Liver (tissue), 9 donors: ENCODE measurements around the gene EXOC2. TPM values are rescaled to one million over a fixed set of nuclear protein-coding genes. Genes with fewer than 3 reads are reported as not detected.

Experiments
- DNase-seq: peaks from one replicate; pipeline ENCODE4 v3.0.0-alpha.2; 2017; ENCODE audit warnings: low spot score
- H3K27ac ChIP-seq, 2 donors: one replicate each; pipeline ENCODE4 v1.7.0; 2013; ENCODE audit warnings: inconsistent platforms in 2 of 2, low read length in 2 of 2, control low read depth in 1 of 2, low read depth in 1 of 2, mild to moderate bottlenecking in 1 of 2
- H3K27me3 ChIP-seq, 4 donors: one replicate each; pipeline versions ENCODE4 v1.6.1 to v1.7.0; 2013; ENCODE audit warnings: low read length in 3 of 4, inconsistent platforms in 1 of 4, mild to moderate bottlenecking in 1 of 4, moderate library complexity in 1 of 4; ENCODE audit not compliant: control insufficient read depth in 4 of 4, insufficient read depth in 4 of 4
- H3K36me3 ChIP-seq, 4 donors: one replicate each; pipeline versions ENCODE4 v1.6.1 to v1.7.0; 2013; ENCODE audit warnings: low read length in 3 of 4, mild to moderate bottlenecking in 3 of 4, low read depth in 1 of 4, moderate library complexity in 1 of 4; ENCODE audit not compliant: control insufficient read depth in 4 of 4, insufficient read depth in 3 of 4
- H3K4me1 ChIP-seq, 4 donors: one replicate each; pipeline versions ENCODE4 v1.6.1 to v1.7.0; 2013; ENCODE audit warnings: low read length in 3 of 4, mild to moderate bottlenecking in 3 of 4, moderate library complexity in 1 of 4; ENCODE audit not compliant: control insufficient read depth in 4 of 4, insufficient read depth in 4 of 4
- H3K4me3 ChIP-seq, 3 donors: one replicate each; pipeline versions ENCODE4 v1.6.1 to v1.7.0; 2013; ENCODE audit warnings: low read length in 3 of 3, control low read depth in 1 of 3, low read depth in 1 of 3, mild to moderate bottlenecking in 1 of 3
- H3K9ac ChIP-seq, 2 donors: one replicate each; pipeline ENCODE4 v1.7.0; 2013; ENCODE audit warnings: low read length in 2 of 2, mild to moderate bottlenecking in 2 of 2, moderate library complexity in 2 of 2, control low read depth in 1 of 2, low read depth in 1 of 2
- H3K9me3 ChIP-seq, 4 donors: one replicate each; pipeline versions ENCODE4 v1.6.1 to v1.7.0; 2013; ENCODE audit warnings: low read length in 3 of 4; ENCODE audit not compliant: control insufficient read depth in 4 of 4
- EGR1 ChIP-seq, 2 donors: IDR thresholded peaks; 2 replicates each; pipeline ENCODE4 v1.6.1; 2016 to 2018; ENCODE audit warnings: antibody characterized with exemption in 2 of 2, low read depth in 2 of 2
- FOXA1 ChIP-seq: IDR thresholded peaks from 2 replicates; pipeline ENCODE4 v1.6.1; 2016; ENCODE audit warnings: antibody characterized with exemption
- FOXA2 ChIP-seq: IDR thresholded peaks from 2 replicates; pipeline ENCODE4 v1.6.1; 2016; ENCODE audit warnings: antibody characterized with exemption
- HNF4A ChIP-seq, 2 donors: conservative IDR thresholded peaks; 2 replicates each; pipeline ENCODE4 v1.6.1; 2016; ENCODE audit warnings: antibody characterized with exemption in 2 of 2, mild to moderate bottlenecking in 2 of 2
- HNF4G ChIP-seq: IDR thresholded peaks from 2 replicates; pipeline ENCODE4 v1.6.1; 2016; ENCODE audit warnings: antibody characterized with exemption
- JUND ChIP-seq, 2 donors: IDR thresholded peaks; 2 replicates each; pipeline ENCODE4 v1.6.1; 2016; ENCODE audit warnings: antibody characterized with exemption in 2 of 2
- NR2F2 ChIP-seq: IDR thresholded peaks from 2 replicates; pipeline ENCODE4 v1.6.1; 2016; ENCODE audit warnings: antibody characterized with exemption
- RAD21 ChIP-seq, 2 donors: IDR thresholded peaks; 2 replicates each; pipeline ENCODE4 v1.6.1; 2016; ENCODE audit warnings: antibody characterized with exemption in 2 of 2, mild to moderate bottlenecking in 2 of 2
- REST ChIP-seq: IDR thresholded peaks from 2 replicates; pipeline ENCODE4 v1.6.1; 2016; ENCODE audit warnings: antibody characterized with exemption, mild to moderate bottlenecking
- SP1 ChIP-seq: IDR thresholded peaks from 2 replicates; pipeline ENCODE4 v1.6.1; 2018; ENCODE audit warnings: antibody characterized with exemption, mild to moderate bottlenecking
- TAF1 ChIP-seq: conservative IDR thresholded peaks from 2 replicates; pipeline ENCODE4 v1.6.1; 2016; ENCODE audit warnings: antibody characterized with exemption, mild to moderate bottlenecking
- YY1 ChIP-seq: IDR thresholded peaks from 2 replicates; pipeline ENCODE4 v1.6.1; 2016; ENCODE audit warnings: antibody characterized with exemption, mild to moderate bottlenecking
- WGBS: extraction: QIAGEN DNeasy Blood & Tissue Kit; methylation state at CpG from one replicate; pipeline ENCODE4 v1.1.7; 2013; 5-methylcytosine and 5-hydroxymethylcytosine counted together
- polyA plus RNA-seq, 2 donors: library from polyadenylated mRNA; stranded (reverse) in 1 of 2; unstranded in 1 of 2; fragments of 200-250 nt in 1 of 2; fragments of >200 nt in 1 of 2; fragmentation: Nextera tagmentation in 1 of 2; extraction: Ambion mirVana in 1 of 2; gene quantifications; one replicate each; pipeline versions ENCODE4 v1.2.1 to v1.2.3, GENCODE V29; 2013 to 2015
- total RNA-seq, 2 donors: library from RNA; depleted of rRNA; stranded (reverse); fragments of >200 nt; gene quantifications; one replicate each; pipeline ENCODE4 v1.2.3, GENCODE V29; 2014
- TF ChIP-seq, protein P1 (sequence below): IDR thresholded peaks from 2 replicates; pipeline ENCODE4 v1.6.1; 2016; ENCODE audit warnings: antibody characterized with exemption
- TF ChIP-seq, protein P2 (sequence below): fragments of 150-350 bp; IDR thresholded peaks from 2 replicates; pipeline ENCODE4 v1.5.1; 2017; ENCODE audit warnings: improper control_type of control experiment, low read depth, low read length; ENCODE audit not compliant: missing input control
- TF ChIP-seq, protein P3 (sequence below): IDR thresholded peaks from 2 replicates; pipeline ENCODE4 v1.6.1; 2016; ENCODE audit warnings: antibody characterized with exemption
- donor health status: healthy.
- donor health status: healthy.
- donor health status: healthy.
- donor health status: healthy.
- donor health status: healthy.

Gene EXOC2
- total and polyA plus RNA-seq, 4 donors: 6.7 to 15.3 (median 9.2) TPM

DNA sequence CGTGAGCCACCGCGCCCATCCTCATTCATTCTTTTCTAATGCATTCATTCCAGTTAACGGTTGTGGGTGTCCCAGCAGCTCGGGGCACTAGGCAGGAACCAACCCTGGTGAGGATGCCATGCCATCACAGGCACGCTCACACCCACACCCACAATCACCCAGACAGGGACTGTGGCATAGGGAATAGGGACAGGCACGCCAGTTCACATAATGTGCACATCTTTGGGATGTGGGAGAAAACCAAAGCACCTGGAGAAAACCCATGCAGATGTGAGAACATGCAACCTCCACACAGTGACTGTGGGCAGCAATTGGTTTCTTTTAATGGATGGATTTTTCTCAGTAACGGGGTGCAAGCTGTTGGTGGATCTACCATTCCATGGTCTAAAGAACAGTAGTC, 237.1 kb downstream of the EXOC2 start:
- no peaks in the 10 kb centered on the region for H3K36me3 ChIP-seq
- H3K27ac ChIP-seq: no peak overlapping the region
- peaks cover 0 to 2% (median 0%) of the 10 kb centered on the region in 4 donors for H3K27me3 ChIP-seq
- H3K9me3 ChIP-seq: peaks cover 0 to 1% (median 0%) of the 10 kb centered on the region in 4 donors
- no peak overlapping the region for H3K4me3 ChIP-seq
- no peaks in the 10 kb centered on the region for H3K4me1 ChIP-seq
- no peak for DNase-seq
- no peak overlapping the region for H3K9ac ChIP-seq
- TF ChIP-seq HNF4G (no peak), FOXA2 (no peak), EGR1 (IDR thresholded peaks at IDR 0.05; ENCODE audit: low read depth in 2 of 2) (no peak), YY1 (no peak), JUND (IDR thresholded peaks at IDR 0.05) (no peak), FOXA1 (no peak)
- TF ChIP-seq, protein P1, sequence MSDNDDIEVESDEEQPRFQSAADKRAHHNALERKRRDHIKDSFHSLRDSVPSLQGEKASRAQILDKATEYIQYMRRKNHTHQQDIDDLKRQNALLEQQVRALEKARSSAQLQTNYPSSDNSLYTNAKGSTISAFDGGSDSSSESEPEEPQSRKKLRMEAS: no peak
- 91% methylated on average over 8 of the region's 8 CpGs for WGBS

- Histone ChIP-seq H3K27ac (no peak overlapping the region), H3K4me1 (no peaks in the 10 kb centered on the region), H3K4me3 (no peak overlapping the region), H3K9ac (no peak overlapping the region), H3K36me3 (no peaks in the 10 kb centered on the region), H3K27me3 (peaks cover 0 to 2% (median 0%) of the 10 kb centered on the region in 4 donors), H3K9me3 (peaks cover 0 to 1% (median 0%) of the 10 kb centered on the region in 4 donors)
- TF ChIP-seq RAD21 (IDR thresholded peaks at IDR 0.05): no peak
- TF ChIP-seq, protein P2, sequence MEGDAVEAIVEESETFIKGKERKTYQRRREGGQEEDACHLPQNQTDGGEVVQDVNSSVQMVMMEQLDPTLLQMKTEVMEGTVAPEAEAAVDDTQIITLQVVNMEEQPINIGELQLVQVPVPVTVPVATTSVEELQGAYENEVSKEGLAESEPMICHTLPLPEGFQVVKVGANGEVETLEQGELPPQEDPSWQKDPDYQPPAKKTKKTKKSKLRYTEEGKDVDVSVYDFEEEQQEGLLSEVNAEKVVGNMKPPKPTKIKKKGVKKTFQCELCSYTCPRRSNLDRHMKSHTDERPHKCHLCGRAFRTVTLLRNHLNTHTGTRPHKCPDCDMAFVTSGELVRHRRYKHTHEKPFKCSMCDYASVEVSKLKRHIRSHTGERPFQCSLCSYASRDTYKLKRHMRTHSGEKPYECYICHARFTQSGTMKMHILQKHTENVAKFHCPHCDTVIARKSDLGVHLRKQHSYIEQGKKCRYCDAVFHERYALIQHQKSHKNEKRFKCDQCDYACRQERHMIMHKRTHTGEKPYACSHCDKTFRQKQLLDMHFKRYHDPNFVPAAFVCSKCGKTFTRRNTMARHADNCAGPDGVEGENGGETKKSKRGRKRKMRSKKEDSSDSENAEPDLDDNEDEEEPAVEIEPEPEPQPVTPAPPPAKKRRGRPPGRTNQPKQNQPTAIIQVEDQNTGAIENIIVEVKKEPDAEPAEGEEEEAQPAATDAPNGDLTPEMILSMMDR: no peak
- TF ChIP-seq NR2F2: no peak
- TF ChIP-seq SP1: no peak
- no peak for TF ChIP-seq HNF4A (conservative IDR thresholded peaks at IDR 0.05)
- TF ChIP-seq HNF4G: no peak
- no peak for TF ChIP-seq YY1
- no peak for TF ChIP-seq JUND (IDR thresholded peaks at IDR 0.05)
- no peak for TF ChIP-seq FOXA1
- TF ChIP-seq REST: no peak
- TF ChIP-seq FOXA2: no peak
- no peak for TF ChIP-seq TAF1
- TF ChIP-seq, protein P3, sequence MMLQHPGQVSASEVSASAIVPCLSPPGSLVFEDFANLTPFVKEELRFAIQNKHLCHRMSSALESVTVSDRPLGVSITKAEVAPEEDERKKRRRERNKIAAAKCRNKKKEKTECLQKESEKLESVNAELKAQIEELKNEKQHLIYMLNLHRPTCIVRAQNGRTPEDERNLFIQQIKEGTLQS: no peak
- DNase-seq: no peak
- WGBS: 89% methylated on average over 11 of the region's 11 CpGs
These were observed 237.8 kb downstream of the EXOC2 start for GRCh38 chr6:455006-455585.
